Neural progenitor cell (in vitro differentiated cells): ENCODE measurements around the gene LYPD6B. TPM values are rescaled to one million over a fixed set of nuclear protein-coding genes. Genes with fewer than 3 reads are reported as not detected.
A peak's percentile ranks its signal among the peaks of the same experiment; 100 is the strongest.

Source experiments
- DNase-seq: peaks from one replicate; pipeline ENCODE4 v3.0.0-alpha.2; 2016; ENCODE audit warnings: low spot score
- H2AFZ ChIP-seq: fragments of 200-600 bp; sonication (generic); replicated peaks from 2 replicates; pipeline ENCODE4 v1.6.1; 2016; ENCODE audit warnings: antibody characterized with exemption
- H3F3A ChIP-seq: fragments of 200-600 bp; sonication (generic); 2 replicates; pipeline ENCODE4 v1.6.1; 2016; ENCODE audit warnings: antibody characterized with exemption, low read depth
- H3K27ac ChIP-seq: fragments of 200-600 bp; sonication (generic); 2 replicates; pipeline ENCODE4 v1.5.1; 2016; ENCODE audit warnings: mild to moderate bottlenecking
- H3K27me3 ChIP-seq: fragments of 200-600 bp; sonication (generic); 2 replicates; pipeline ENCODE4 v1.6.1; 2016; ENCODE audit warnings: mild to moderate bottlenecking, moderate library complexity
- H3K36me3 ChIP-seq: fragments of 200-600 bp; sonication (generic); 2 replicates; pipeline ENCODE4 v1.5.1; 2016
- H3K4me1 ChIP-seq: fragments of 200-600 bp; sonication (generic); 2 replicates; pipeline ENCODE4 v1.6.1; 2016; ENCODE audit warnings: mixed run types
- H3K4me2 ChIP-seq: fragments of 200-600 bp; sonication (generic); 2 replicates; pipeline ENCODE4 v1.6.1; 2016
- H3K4me3 ChIP-seq: fragments of 200-600 bp; sonication (generic); 2 replicates; pipeline ENCODE4 v1.5.1; 2016
- H3K79me2 ChIP-seq: fragments of 200-600 bp; sonication (generic); 2 replicates; pipeline ENCODE4 v1.6.1; 2016; ENCODE audit warnings: low read depth
- H3K9ac ChIP-seq: fragments of 200-600 bp; sonication (generic); 2 replicates; pipeline ENCODE4 v1.6.1; 2016
- H3K9me3 ChIP-seq: fragments of 200-600 bp; sonication (generic); 2 replicates; pipeline ENCODE4 v1.5.1; 2016; ENCODE audit warnings: low read depth
- H4K20me1 ChIP-seq: fragments of 200-600 bp; sonication (generic); 2 replicates; pipeline ENCODE4 v1.6.1; 2016; ENCODE audit warnings: low read depth
- H3K27ac Mint-ChIP-seq: 3 replicates; pipeline ENCODE4 v1.8.0; 2021; ENCODE audit warnings: mixed read lengths
- H3K27me3 Mint-ChIP-seq: 2 replicates; pipeline ENCODE4 v1.8.0; 2022; ENCODE audit warnings: low read depth, mild to moderate bottlenecking, inconsistent platforms, moderate library complexity, mixed read lengths; ENCODE audit not compliant: insufficient read depth
- H3K36me3 Mint-ChIP-seq: 3 replicates; pipeline ENCODE4 v1.8.0; 2021; ENCODE audit warnings: mixed read lengths
- H3K4me1 Mint-ChIP-seq: 3 replicates; pipeline ENCODE4 v1.8.0; 2021; ENCODE audit warnings: mixed read lengths
- H3K4me3 Mint-ChIP-seq: 3 replicates; pipeline ENCODE4 v1.8.0; 2021; ENCODE audit warnings: mild to moderate bottlenecking, moderate library complexity, mixed read lengths
- H3K9me3 Mint-ChIP-seq: 3 replicates; pipeline ENCODE4 v1.8.0; 2020; ENCODE audit warnings: mixed read lengths
- CTCF ChIP-seq: fragments of 200-600 bp; sonication (generic); IDR thresholded peaks from 2 replicates; pipeline ENCODE4 v1.5.1; 2017; ENCODE audit warnings: antibody characterized with exemption, mild to moderate bottlenecking
- EZH2 ChIP-seq: fragments of 200-600 bp; sonication (generic); IDR thresholded peaks from 2 replicates; pipeline ENCODE4 v1.6.1; 2017; ENCODE audit warnings: antibody characterized with exemption, mild to moderate bottlenecking, moderate library complexity
- EZH2phosphoT487 ChIP-seq: fragments of 200-600 bp; sonication (generic); IDR thresholded peaks from 2 replicates; pipeline ENCODE4 v1.6.1; 2017; ENCODE audit warnings: antibody characterized with exemption
- total RNA-seq: library from RNA; depleted of rRNA; stranded (reverse); fragments of >200 nt; gene quantifications from 2 replicates; pipeline ENCODE4 v1.2.3, GENCODE V29; 2015; ENCODE audit warnings: low replicate concordance

The LYPD6B gene
- total RNA-seq, 1 donor from 2014 or later: not detected

- H3F3A ChIP-seq: peaks cover 4% of the 10 kb centered on the region
- Mint-ChIP-seq H3K4me1 (peaks cover 10% of the 10 kb centered on the region), H3K4me3 (no peak overlapping the region), H3K36me3 (no peaks in the 10 kb centered on the region), H3K27me3 (no peaks in the 10 kb centered on the region), H3K9me3 (no peaks in the 10 kb centered on the region), H3K27ac (no peak overlapping the region)
- no peak for TF ChIP-seq EZH2
- no peak for TF ChIP-seq EZH2phosphoT487
- TF ChIP-seq CTCF: no peak
- H3K9ac ChIP-seq: no peak overlapping the region
- no peak overlapping the region for H2AFZ ChIP-seq
- no peaks in the 10 kb centered on the region for H3K36me3 ChIP-seq
- H3K27me3 ChIP-seq: no peaks in the 10 kb centered on the region
- no peaks in the 10 kb centered on the region for H3K79me2 ChIP-seq
- no peak overlapping the region for H3K4me2 ChIP-seq
- H3K4me3 ChIP-seq: no peak overlapping the region
- no peak for DNase-seq
- no peaks in the 10 kb centered on the region for H3K9me3 ChIP-seq
- no peaks in the 10 kb centered on the region for H4K20me1 ChIP-seq
- peaks cover 13% of the 10 kb centered on the region for H3K4me1 ChIP-seq
- no peak overlapping the region for H3K27ac ChIP-seq
Measured at GRCh38 chr2:149218497-149218896, 180.0 kb downstream of the LYPD6B start.

GRCh38 chr2:149219856-149220255 lies 181.4 kb downstream of the LYPD6B start:
- H3K79me2 ChIP-seq: no peaks in the 10 kb centered on the region
- H2AFZ ChIP-seq: no peak overlapping the region
- H3K9me3 ChIP-seq: no peaks in the 10 kb centered on the region
- H3K27me3 ChIP-seq: no peaks in the 10 kb centered on the region
- H3K27ac ChIP-seq: no peak overlapping the region
- no peak overlapping the region for H3K4me2 ChIP-seq
- H3K9ac ChIP-seq: no peak overlapping the region
- H3K4me1 ChIP-seq: peaks cover 7% of the 10 kb centered on the region
- Mint-ChIP-seq H3K4me3 (no peak overlapping the region), H3K36me3 (no peaks in the 10 kb centered on the region), H3K27me3 (no peaks in the 10 kb centered on the region), H3K27ac (no peak overlapping the region), H3K9me3 (no peaks in the 10 kb centered on the region), H3K4me1 (peaks cover 10% of the 10 kb centered on the region)
- TF ChIP-seq EZH2: no peak
- no peak for TF ChIP-seq EZH2phosphoT487
- TF ChIP-seq CTCF: no peak
- no peaks in the 10 kb centered on the region for H3K36me3 ChIP-seq
- peaks cover 4% of the 10 kb centered on the region for H3F3A ChIP-seq
- DNase-seq: no peak
- no peak overlapping the region for H3K4me3 ChIP-seq
- H4K20me1 ChIP-seq: no peaks in the 10 kb centered on the region

GRCh38 chr2:149221002-149221401 lies 182.5 kb downstream of the LYPD6B start:
- Mint-ChIP-seq H3K9me3 (no peaks in the 10 kb centered on the region), H3K27ac (peak overlapping the region; percentile 86), H3K4me1 (peaks cover 13% of the 10 kb centered on the region), H3K36me3 (no peaks in the 10 kb centered on the region), H3K4me3 (no peak overlapping the region), H3K27me3 (no peaks in the 10 kb centered on the region)
- DNase-seq: no peak
- no peak overlapping the region for H3K4me3 ChIP-seq
- no peak overlapping the region for H3K9ac ChIP-seq
- no peak overlapping the region for H3K27ac ChIP-seq
- no peak overlapping the region for H3K4me2 ChIP-seq
- H4K20me1 ChIP-seq: no peaks in the 10 kb centered on the region
- H2AFZ ChIP-seq: no peak overlapping the region
- no peaks in the 10 kb centered on the region for H3K9me3 ChIP-seq
- peaks cover 9% of the 10 kb centered on the region for H3K4me1 ChIP-seq
- H3K27me3 ChIP-seq: no peaks in the 10 kb centered on the region
- TF ChIP-seq EZH2 (no peak), CTCF (no peak), EZH2phosphoT487 (no peak)
- no peaks in the 10 kb centered on the region for H3K36me3 ChIP-seq
- H3K79me2 ChIP-seq: no peaks in the 10 kb centered on the region
- peaks cover 7% of the 10 kb centered on the region for H3F3A ChIP-seq
